ENCODE data around the gene GMDS. TPM values are rescaled to one million over a fixed set of nuclear protein-coding genes. Genes with fewer than 3 reads are reported as not detected.

GMDS gene
- polyA plus RNA-seq, 1 of the 3 experiments (the other 2 are of a cell fraction): 12.3 TPM

GRCh38 chr6:2072453-2072852 lies 173.0 kb downstream of the GMDS start:
- H3K79me2 ChIP-seq (ENCODE audit: insufficient read depth): no peaks in the 10 kb centered on the region
- H3K4me3 ChIP-seq (ENCODE audit: low read depth in 2 of 2, low read length in 1 of 2): no peak overlapping the region
- H3K27ac ChIP-seq (ENCODE audit: low read depth in 2 of 2, low read length in 1 of 2): no peak overlapping the region
- ChIA-PET POLR2A (no interaction called here), CTCF (no interaction called here)
- H2AFZ ChIP-seq (ENCODE audit: low read depth): no peak overlapping the region
- no peak overlapping the region for H3K4me2 ChIP-seq
- no peaks in the 10 kb centered on the region for H3K9me2 ChIP-seq
- H3K4me1 ChIP-seq (ENCODE audit: control insufficient read depth in 1 of 2, insufficient read depth in 2 of 2, low read depth in 1 of 2, low read length in 1 of 2): no peaks in the 10 kb centered on the region
- TF ChIP-seq EP300 (IDR thresholded peaks at IDR 0.05; ENCODE audit: borderline replicate concordance in 1 of 2, low read depth in 1 of 2, low read length in 1 of 2): no peak
- no peak for TF ChIP-seq FOXJ3 (CRISPR knock-in tag; IDR thresholded peaks at IDR 0.05)
- no peak for TF ChIP-seq RAD21 (IDR thresholded peaks at IDR 0.05; ENCODE audit: low read length)
- TF ChIP-seq GABPA (IDR thresholded peaks at IDR 0.05; ENCODE audit: low read depth): no peak
- no peak for TF ChIP-seq POLR2AphosphoS5 (IDR thresholded peaks at IDR 0.05; ENCODE audit: low read depth, low read length)
- TF ChIP-seq TCF12 (IDR thresholded peaks at IDR 0.05): no peak
- TF ChIP-seq MEF2A (IDR thresholded peaks at IDR 0.05; ENCODE audit: borderline replicate concordance, low read depth): no peak
- TF ChIP-seq RFX5 (IDR thresholded peaks at IDR 0.05; ENCODE audit: low read length): no peak
- TF ChIP-seq, protein P1, sequence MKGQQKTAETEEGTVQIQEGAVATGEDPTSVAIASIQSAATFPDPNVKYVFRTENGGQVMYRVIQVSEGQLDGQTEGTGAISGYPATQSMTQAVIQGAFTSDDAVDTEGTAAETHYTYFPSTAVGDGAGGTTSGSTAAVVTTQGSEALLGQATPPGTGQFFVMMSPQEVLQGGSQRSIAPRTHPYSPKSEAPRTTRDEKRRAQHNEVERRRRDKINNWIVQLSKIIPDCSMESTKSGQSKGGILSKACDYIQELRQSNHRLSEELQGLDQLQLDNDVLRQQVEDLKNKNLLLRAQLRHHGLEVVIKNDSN (IDR thresholded peaks at IDR 0.05; ENCODE audit: borderline replicate concordance, low read depth): no peak
- no peak for TF ChIP-seq SMC3 (IDR thresholded peaks at IDR 0.05; ENCODE audit: low read depth, low read length)
- no peak for TF ChIP-seq YY1 (IDR thresholded peaks at IDR 0.05; ENCODE audit: low read depth)
- TF ChIP-seq NFIC (IDR thresholded peaks at IDR 0.05; ENCODE audit: borderline replicate concordance): no peak
- TF ChIP-seq, protein P2, sequence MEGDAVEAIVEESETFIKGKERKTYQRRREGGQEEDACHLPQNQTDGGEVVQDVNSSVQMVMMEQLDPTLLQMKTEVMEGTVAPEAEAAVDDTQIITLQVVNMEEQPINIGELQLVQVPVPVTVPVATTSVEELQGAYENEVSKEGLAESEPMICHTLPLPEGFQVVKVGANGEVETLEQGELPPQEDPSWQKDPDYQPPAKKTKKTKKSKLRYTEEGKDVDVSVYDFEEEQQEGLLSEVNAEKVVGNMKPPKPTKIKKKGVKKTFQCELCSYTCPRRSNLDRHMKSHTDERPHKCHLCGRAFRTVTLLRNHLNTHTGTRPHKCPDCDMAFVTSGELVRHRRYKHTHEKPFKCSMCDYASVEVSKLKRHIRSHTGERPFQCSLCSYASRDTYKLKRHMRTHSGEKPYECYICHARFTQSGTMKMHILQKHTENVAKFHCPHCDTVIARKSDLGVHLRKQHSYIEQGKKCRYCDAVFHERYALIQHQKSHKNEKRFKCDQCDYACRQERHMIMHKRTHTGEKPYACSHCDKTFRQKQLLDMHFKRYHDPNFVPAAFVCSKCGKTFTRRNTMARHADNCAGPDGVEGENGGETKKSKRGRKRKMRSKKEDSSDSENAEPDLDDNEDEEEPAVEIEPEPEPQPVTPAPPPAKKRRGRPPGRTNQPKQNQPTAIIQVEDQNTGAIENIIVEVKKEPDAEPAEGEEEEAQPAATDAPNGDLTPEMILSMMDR (IDR thresholded peaks at IDR 0.05): no peak
- no peak for TF ChIP-seq MXI1 (IDR thresholded peaks at IDR 0.05; ENCODE audit: low read depth, low read length)
- TF ChIP-seq, protein P3, sequence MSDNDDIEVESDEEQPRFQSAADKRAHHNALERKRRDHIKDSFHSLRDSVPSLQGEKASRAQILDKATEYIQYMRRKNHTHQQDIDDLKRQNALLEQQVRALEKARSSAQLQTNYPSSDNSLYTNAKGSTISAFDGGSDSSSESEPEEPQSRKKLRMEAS (IDR thresholded peaks at IDR 0.05; ENCODE audit: low read depth): no peak
- no peak for TF ChIP-seq RXRA (IDR thresholded peaks at IDR 0.05; ENCODE audit: borderline replicate concordance, low read depth)
- no peaks in the 10 kb centered on the region for H4K20me1 ChIP-seq (ENCODE audit: insufficient read depth)
- no peaks in the 10 kb centered on the region for H3F3A ChIP-seq (replicated peaks; ENCODE audit: insufficient read depth)
- no peak for DNase-seq
- H3K9ac ChIP-seq: no peak overlapping the region
- H3K36me3 ChIP-seq (replicated peaks in 1 of 2; ENCODE audit: control insufficient read depth in 1 of 2, insufficient read depth in 2 of 2, low read length in 1 of 2): no peaks in the 10 kb centered on the region
- no peaks in the 10 kb centered on the region for H3K27me3 ChIP-seq (ENCODE audit: insufficient read depth)
- no peaks in the 10 kb centered on the region for H3K9me3 ChIP-seq

DNA sequence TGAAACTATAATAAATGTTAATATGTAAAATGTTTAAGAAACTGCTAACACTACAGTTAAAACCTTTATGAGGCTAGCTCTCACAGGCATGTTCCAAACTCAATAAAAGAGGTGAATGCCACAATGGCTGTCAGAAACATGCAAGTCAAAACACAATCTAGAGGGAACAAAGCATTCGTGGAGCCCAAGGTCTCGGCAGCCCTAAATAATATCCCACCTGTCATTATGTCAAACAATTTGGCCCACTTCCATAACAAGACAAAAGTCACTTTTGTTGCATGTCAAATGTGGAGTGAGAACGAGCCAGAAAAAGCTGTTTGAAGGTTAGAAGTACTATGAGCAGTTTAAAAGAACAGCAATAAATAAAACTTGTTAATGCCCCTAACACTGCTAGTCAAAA lies 181.9 kb downstream of the GMDS start:
- H3K79me2 ChIP-seq (ENCODE audit: insufficient read depth): no peaks in the 10 kb centered on the region
- H3K27me3 ChIP-seq (ENCODE audit: insufficient read depth): no peaks in the 10 kb centered on the region
- DNase-seq: no peak
- peaks cover 0 to 3% of the 10 kb centered on the region in 2 experiments; a peak in 2 of 4 replicates for H3K4me1 ChIP-seq (ENCODE audit: control insufficient read depth in 1 of 2, insufficient read depth in 2 of 2, low read depth in 1 of 2, low read length in 1 of 2)
- H3K36me3 ChIP-seq (replicated peaks in 1 of 2; ENCODE audit: control insufficient read depth in 1 of 2, insufficient read depth in 2 of 2, low read length in 1 of 2): no peaks in the 10 kb centered on the region
- H4K20me1 ChIP-seq (ENCODE audit: insufficient read depth): no peaks in the 10 kb centered on the region
- H3K4me2 ChIP-seq: no peak overlapping the region
- H3K9me2 ChIP-seq: no peaks in the 10 kb centered on the region
- H2AFZ ChIP-seq (ENCODE audit: low read depth): no peak overlapping the region
- H3K27ac ChIP-seq (ENCODE audit: low read depth in 2 of 2, low read length in 1 of 2): no peak overlapping the region
- TF ChIP-seq, protein P1 (IDR thresholded peaks at IDR 0.05; ENCODE audit: borderline replicate concordance, low read depth): no peak
- no peak for TF ChIP-seq FOXJ3 (CRISPR knock-in tag; IDR thresholded peaks at IDR 0.05)
- TF ChIP-seq SMC3 (IDR thresholded peaks at IDR 0.05; ENCODE audit: low read depth, low read length): no peak
- TF ChIP-seq JUND (IDR thresholded peaks at IDR 0.05): no peak
- no peak for TF ChIP-seq SIN3A (IDR thresholded peaks at IDR 0.05; ENCODE audit: borderline replicate concordance, low read depth, low read length)
- TF ChIP-seq CHD2 (IDR thresholded peaks at IDR 0.05; ENCODE audit: low read length, partially characterized antibody): no peak
- TF ChIP-seq, protein P4, sequence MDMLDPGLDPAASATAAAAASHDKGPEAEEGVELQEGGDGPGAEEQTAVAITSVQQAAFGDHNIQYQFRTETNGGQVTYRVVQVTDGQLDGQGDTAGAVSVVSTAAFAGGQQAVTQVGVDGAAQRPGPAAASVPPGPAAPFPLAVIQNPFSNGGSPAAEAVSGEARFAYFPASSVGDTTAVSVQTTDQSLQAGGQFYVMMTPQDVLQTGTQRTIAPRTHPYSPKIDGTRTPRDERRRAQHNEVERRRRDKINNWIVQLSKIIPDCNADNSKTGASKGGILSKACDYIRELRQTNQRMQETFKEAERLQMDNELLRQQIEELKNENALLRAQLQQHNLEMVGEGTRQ (IDR thresholded peaks at IDR 0.05; ENCODE audit: borderline replicate concordance, low read depth, low read length): no peak
- no peak for TF ChIP-seq RXRA (IDR thresholded peaks at IDR 0.05; ENCODE audit: borderline replicate concordance, low read depth)
- TF ChIP-seq TEAD4 (IDR thresholded peaks at IDR 0.05; ENCODE audit: borderline replicate concordance, insufficient read depth): no peak
- no peak for TF ChIP-seq EZH2phosphoT487 (IDR thresholded peaks at IDR 0.05; ENCODE audit: borderline replicate concordance, low read depth)
- ChIA-PET POLR2A (no interaction called here), CTCF (no interaction called here)
- H3K4me3 ChIP-seq (ENCODE audit: low read depth in 2 of 2, low read length in 1 of 2): no peak overlapping the region
- H3F3A ChIP-seq (replicated peaks; ENCODE audit: insufficient read depth): no peaks in the 10 kb centered on the region
- H3K9me3 ChIP-seq: no peaks in the 10 kb centered on the region
- WGBS (ENCODE audit: low lambda C conversion rate): 88% methylated on average over 3 of the region's 3 CpGs
- H3K9ac ChIP-seq: no peak overlapping the region

Data from SK-N-SH (cell line).